SH-SY5Y (cell line): ENCODE measurements around the gene FBXW11.

Experiments used
- GATA2 ChIP-seq: IDR thresholded peaks from 2 replicates; pipeline ENCODE4 v1.6.1; 2011; ENCODE audit warnings: mild to moderate bottlenecking, low read depth, low read length
- GATA3 ChIP-seq: IDR thresholded peaks from 2 replicates; pipeline ENCODE4 v1.6.1; 2011; ENCODE audit warnings: low read depth, mild to moderate bottlenecking, low read length, moderate library complexity

DNA sequence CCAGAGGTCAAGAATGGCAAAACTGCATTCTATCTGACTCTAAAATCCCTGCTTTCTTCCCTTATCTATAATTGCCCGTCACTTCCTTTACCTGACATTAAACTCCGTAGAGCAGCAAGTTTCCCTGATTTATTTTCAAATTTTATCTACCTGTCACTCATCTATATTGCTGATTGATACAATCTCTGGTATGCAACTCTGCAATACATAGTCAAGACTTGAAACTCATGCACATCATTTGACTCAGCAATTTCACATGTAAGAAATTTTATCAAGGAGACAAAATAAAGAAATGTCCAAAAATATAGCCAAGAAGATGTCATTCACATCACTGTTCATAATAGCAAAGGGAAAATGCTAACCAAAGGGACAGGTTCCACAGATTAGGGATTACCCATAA, 39.5 kb downstream of the FBXW11 start:
- TF ChIP-seq GATA2 (no peak), GATA3 (no peak)
